Aorta (tissue), 5 donors: ENCODE data around the gene TLE7. TPM values are rescaled to one million over a fixed set of nuclear protein-coding genes. Genes with fewer than 3 reads are reported as not detected.

ENCODE experiments used
- ATAC-seq: fragments of 200-7000 bp; cut with Tn5 transposase; one replicate; pipeline ENCODE4 v1.9.1; 2022; ENCODE audit warnings: moderate library complexity; ENCODE audit not compliant: low FRiP score
- DNase-seq, 2 donors: peaks; one replicate each; pipeline ENCODE4 v3.0.0-alpha.2; 2020
- H3K27ac ChIP-seq, 2 donors: one replicate each; pipeline ENCODE4 v1.5.1; 2013; ENCODE audit warnings: low read length in 2 of 2, mild to moderate bottlenecking in 2 of 2, moderate library complexity in 2 of 2, control low read depth in 1 of 2, inconsistent platforms in 1 of 2, low read depth in 1 of 2
- H3K27me3 ChIP-seq, 2 donors: one replicate each; pipeline ENCODE4 v1.6.1; 2013; ENCODE audit warnings: control low read depth in 1 of 2, low read length in 1 of 2, mild to moderate bottlenecking in 1 of 2, moderate library complexity in 1 of 2; ENCODE audit not compliant: insufficient read depth in 2 of 2, control insufficient read depth in 1 of 2
- H3K36me3 ChIP-seq, 2 donors: one replicate each; pipeline ENCODE4 v1.6.1; 2013; ENCODE audit warnings: control low read depth in 1 of 2, low read length in 1 of 2, mild to moderate bottlenecking in 1 of 2; ENCODE audit not compliant: insufficient read depth in 2 of 2, control insufficient read depth in 1 of 2
- H3K4me1 ChIP-seq, 2 donors: one replicate each; pipeline ENCODE4 v1.6.1; 2013; ENCODE audit warnings: low read length in 2 of 2, control low read depth in 1 of 2, mild to moderate bottlenecking in 1 of 2, moderate library complexity in 1 of 2; ENCODE audit not compliant: insufficient read depth in 2 of 2, control insufficient read depth in 1 of 2
- H3K4me3 ChIP-seq, 2 donors: one replicate each; pipeline ENCODE4 v1.5.1; 2013; ENCODE audit warnings: low read length in 2 of 2, control low read depth in 1 of 2, mild to moderate bottlenecking in 1 of 2
- H3K9me3 ChIP-seq: one replicate; pipeline ENCODE4 v1.6.1; 2013; ENCODE audit warnings: mild to moderate bottlenecking, low read length; ENCODE audit not compliant: control insufficient read depth
- WGBS, 2 donors: extraction: QIAGEN DNeasy Blood & Tissue Kit; methylation state at CpG; one replicate each; pipeline ENCODE4 v1.1.7; 2013; 5-methylcytosine and 5-hydroxymethylcytosine counted together
- intact Hi-C, 2 donors: fragments of 100-400 bp; cut with DNase I; formaldehyde crosslinking; loops; one replicate each; pipeline versions ENCODE4 v1.14.2 to v1.15.0; 2022
- polyA plus RNA-seq, 2 donors: library from polyadenylated mRNA; stranded (reverse); fragments of 200-250 nt; gene quantifications; one replicate each; pipeline ENCODE4 v1.2.3, GENCODE V29; 2013
- total RNA-seq, 2 donors: library from RNA; stranded (reverse); fragmentation: NEBNext Ultra II Directional; extraction: Animal tissue kit (Norgen Biotek cat#: 25700); gene quantifications; one replicate each; pipeline ENCODE4 v1.2.1, GENCODE V29; 2021
- donor health status: healthy with polysubstance abuse.
- donor health status: Bipolar disorder and iron deficiency.
- donor health status: DM: no; HTN: no; CAD: no.
- donor health status: DM: no; HTN: no; CAD: no.
- donor health status: DM: yes; HTN: yes; CAD: no.

TLE7 gene
- total and polyA plus RNA-seq, 4 donors, result not detected

DNA sequence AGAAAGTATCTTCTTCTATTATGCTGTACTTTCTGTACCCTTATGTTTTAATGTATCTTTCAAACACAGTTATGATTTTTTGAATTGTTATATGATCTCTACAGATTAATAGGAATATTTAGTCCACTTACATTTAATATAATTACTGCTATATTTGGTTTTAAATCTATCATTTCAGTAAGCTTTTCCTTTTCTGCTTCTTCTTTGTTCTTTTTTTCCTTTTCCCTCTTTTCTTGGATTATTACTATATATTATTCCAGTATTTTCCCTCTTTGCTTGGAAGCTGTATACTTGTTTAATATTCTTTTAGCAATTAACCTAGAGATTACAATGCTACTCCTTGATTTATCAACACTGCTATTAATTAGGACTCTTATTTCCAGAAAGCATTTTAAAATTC is 13.5 kb downstream of the TLE7 start:
- ATAC-seq (no peak), DNase-seq (no peak)
- Histone ChIP-seq H3K27ac (no peak overlapping the region), H3K27me3 (peaks cover 0 to 1% of the 10 kb centered on the region in 2 donors), H3K9me3 (peaks cover 2% of the 10 kb centered on the region), H3K4me1 (no peaks in the 10 kb centered on the region), H3K4me3 (no peak overlapping the region), H3K36me3 (no peaks in the 10 kb centered on the region)
- intact Hi-C loops, result no loop called here

DNA sequence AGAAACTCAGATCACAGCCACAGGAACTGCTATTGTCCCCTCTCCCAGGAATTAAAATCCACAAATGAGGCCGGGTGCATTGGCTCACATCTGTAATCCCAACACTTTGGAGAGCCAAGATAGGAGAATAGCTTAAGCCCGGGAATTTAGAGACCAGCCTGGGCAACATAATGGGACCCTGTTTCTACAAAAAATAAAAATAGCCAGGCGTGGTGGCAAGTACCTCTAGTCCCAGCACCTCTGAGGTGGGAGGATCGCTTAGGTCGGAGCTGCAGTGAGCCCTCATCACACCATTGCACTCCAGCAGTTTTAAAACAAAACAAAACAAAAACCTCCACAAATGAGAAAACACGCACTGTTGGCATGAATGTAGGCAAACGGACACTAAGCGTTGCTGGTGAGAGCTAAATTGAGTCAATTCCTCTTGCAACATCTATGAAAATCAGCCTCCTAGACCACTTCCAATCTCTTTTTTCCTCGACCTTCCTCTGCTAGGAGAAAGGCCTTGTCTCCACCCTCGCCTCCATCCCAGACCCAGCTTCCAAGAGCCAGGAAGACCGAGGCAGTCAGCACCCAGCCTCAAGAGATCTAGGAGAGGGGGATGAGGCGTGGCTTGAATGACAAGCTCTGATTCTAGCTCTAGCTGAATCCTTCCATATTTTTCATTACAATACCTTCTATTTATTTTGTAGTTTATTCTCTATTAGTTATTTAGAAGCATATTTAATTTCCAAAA is 14.8 kb downstream of the TLE7 start:
- Histone ChIP-seq H3K4me1 (no peaks in the 10 kb centered on the region), H3K27me3 (peaks cover 0 to 1% of the 10 kb centered on the region in 2 donors), H3K27ac (no peak overlapping the region), H3K4me3 (no peak overlapping the region), H3K36me3 (no peaks in the 10 kb centered on the region), H3K9me3 (peaks cover 2% of the 10 kb centered on the region)
- no peak for ATAC-seq
- WGBS, 2 donors, result 66% methylated on average over 12 of the region's 12 CpGs
- intact Hi-C loops, result no loop called here
- DNase-seq, result no peak

DNA sequence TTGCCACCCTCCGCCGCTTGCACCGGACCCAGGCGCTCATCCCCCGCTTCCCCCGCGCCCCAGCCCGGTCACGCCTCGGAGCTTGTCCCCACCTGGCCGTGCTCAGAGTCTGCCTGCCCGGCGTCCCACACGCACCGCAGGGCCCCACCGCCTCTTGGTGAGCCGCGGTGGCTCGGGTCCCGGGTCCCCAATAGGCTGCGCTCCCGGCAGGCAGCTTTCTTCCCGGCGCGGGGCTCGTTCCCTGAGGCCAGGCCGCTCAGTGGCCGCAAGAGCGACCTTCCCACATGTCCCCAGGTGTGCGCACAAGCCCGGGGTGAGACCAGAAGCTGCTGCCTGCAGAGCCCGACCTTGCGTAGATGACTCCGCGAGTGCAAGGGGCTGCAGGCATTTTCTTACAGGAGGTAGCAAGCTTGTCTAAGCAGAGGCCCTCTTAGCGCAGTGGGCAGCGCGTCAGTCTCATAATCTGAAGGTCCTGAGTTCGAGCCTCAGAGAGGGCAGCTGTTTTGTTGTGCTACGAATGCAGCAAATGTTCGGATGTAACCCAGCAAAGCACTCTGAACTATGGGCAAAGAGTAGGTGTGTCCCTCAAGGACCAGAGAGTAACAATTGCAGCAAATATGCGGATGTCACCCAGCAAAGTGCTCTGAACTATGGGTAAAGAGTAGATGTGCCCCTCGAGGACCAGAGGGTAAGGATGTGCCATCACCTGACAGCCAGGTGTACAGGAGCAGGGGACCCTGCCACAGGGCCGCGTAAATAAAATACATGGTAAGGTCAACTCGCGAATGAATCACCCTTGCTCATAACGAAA is 15.6 kb downstream of the TLE7 start:
- Histone ChIP-seq H3K36me3 (no peaks in the 10 kb centered on the region), H3K9me3 (peaks cover 2% of the 10 kb centered on the region), H3K4me1 (no peaks in the 10 kb centered on the region), H3K4me3 (no peak overlapping the region), H3K27ac (no peak overlapping the region), H3K27me3 (peaks cover 0 to 1% of the 10 kb centered on the region in 2 donors)
- WGBS, 2 donors, result 2% methylated on average over 46 to 48 of the region's 48 CpGs
- ATAC-seq, result no peak
- DNase-seq, result peak in 1 of 2 donors; percentile 10
- intact Hi-C loops, result no loop called here

DNA sequence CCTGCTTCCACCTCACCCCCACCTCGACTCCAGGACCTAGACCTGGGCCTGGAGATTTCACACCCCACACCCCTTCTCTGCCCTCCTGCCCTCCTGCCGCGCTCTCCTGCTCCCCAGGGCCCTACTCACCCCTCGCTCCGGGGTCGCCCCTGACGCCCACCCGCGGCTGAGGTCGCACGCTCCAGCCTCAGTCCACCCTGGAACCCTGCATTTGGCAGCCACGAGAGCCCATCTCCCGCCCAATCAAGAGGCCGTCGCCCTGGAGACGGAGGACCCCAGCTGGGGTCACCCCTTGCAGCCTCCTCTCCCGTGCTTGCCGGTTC is 16.1 kb downstream of the TLE7 start:
- H3K27me3 ChIP-seq, result peaks cover 0 to 1% of the 10 kb centered on the region in 2 donors
- no peak for ATAC-seq
- H3K4me3 ChIP-seq, result no peak overlapping the region
- no peak overlapping the region for H3K27ac ChIP-seq
- H3K4me1 ChIP-seq, result no peaks in the 10 kb centered on the region
- no peak for DNase-seq
- 0 to 4% methylated on average over 18 of the region's 18 CpGs for WGBS, 2 donors
- H3K9me3 ChIP-seq, result peaks cover 2% of the 10 kb centered on the region
- H3K36me3 ChIP-seq, result no peaks in the 10 kb centered on the region
- intact Hi-C loops, result no loop called here

DNA sequence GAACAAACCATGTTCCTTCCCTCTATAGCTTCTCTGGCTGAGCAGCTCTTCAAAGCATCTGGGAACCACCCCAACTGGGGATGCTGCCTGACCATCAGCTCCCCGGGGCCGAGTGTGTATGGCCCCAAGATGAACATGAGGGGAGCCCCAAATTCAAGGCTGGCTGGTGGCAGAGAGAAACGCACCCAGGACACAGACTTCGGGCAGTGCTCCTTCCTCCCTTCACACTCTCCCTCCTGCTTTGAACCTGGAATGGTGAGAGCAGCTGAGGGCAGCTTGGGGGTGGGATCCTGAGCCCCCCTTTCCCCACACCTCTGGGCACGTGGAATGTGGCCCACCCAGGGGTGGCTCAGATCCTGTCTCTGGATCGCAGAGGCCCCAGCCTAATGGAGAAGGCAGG is 17.2 kb downstream of the TLE7 start:
- Histone ChIP-seq H3K4me3 (no peak overlapping the region), H3K4me1 (no peaks in the 10 kb centered on the region), H3K27me3 (no peaks in the 10 kb centered on the region), H3K9me3 (peaks cover 5% of the 10 kb centered on the region), H3K27ac (no peak overlapping the region), H3K36me3 (no peaks in the 10 kb centered on the region)
- DNase-seq (no peak), ATAC-seq (no peak)
- 60 to 71% methylated on average over 6 of the region's 6 CpGs for WGBS, 2 donors
- intact Hi-C loops, result no loop called here

DNA sequence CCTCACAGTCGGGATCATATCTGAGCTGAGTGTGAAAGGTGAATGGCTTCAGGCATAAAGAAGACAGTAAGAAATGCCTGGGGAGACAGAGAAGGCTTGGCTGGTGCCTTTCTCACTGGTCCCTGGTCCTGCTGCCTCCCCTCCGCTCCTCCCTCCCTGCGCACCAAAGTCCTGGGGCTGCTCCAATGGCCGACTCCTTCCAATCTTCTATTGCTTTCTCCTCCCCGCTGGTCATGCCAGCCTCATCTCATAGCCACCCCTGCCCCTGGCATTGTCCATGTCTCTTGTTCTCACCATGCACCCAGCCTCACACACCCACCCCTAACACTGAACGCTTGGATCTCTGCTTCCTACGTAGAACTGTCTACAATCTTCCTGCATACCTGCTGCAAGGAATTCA is 18.0 kb downstream of the TLE7 start:
- no peaks in the 10 kb centered on the region for H3K27me3 ChIP-seq
- peaks cover 5% of the 10 kb centered on the region for H3K9me3 ChIP-seq
- H3K36me3 ChIP-seq, result no peaks in the 10 kb centered on the region
- ATAC-seq (no peak), DNase-seq (no peak)
- no peak overlapping the region for H3K27ac ChIP-seq
- WGBS, 2 donors, result 74 to 84% methylated on average over 7 of the region's 7 CpGs
- no peak overlapping the region for H3K4me3 ChIP-seq
- intact Hi-C loops, result no loop called here
- no peaks in the 10 kb centered on the region for H3K4me1 ChIP-seq

DNA sequence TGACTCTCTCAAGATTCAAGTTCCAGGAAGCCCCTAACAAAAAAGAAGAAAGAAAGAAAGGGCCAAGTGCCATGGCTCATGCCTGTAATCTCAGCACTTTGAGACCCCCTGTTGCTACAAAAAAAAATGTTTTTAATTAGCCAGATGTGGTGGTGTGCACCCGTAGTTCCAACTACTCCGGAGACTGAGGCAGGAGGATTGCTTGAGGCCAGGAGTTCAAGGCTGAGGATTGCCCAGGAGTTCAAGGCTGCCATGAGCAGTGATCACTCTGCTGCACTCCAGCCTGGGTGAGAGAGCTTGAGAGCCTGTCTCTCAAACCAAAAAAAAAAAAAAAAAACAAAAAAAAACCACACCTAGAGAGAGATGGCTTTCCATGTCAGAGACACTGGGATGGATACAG is 18.8 kb downstream of the TLE7 start:
- ATAC-seq (no peak), DNase-seq (no peak)
- H3K4me3 ChIP-seq, result no peak overlapping the region
- 67 to 75% methylated on average over 2 of the region's 2 CpGs for WGBS, 2 donors
- peaks cover 5% of the 10 kb centered on the region for H3K9me3 ChIP-seq
- no peak overlapping the region for H3K27ac ChIP-seq
- H3K4me1 ChIP-seq, result no peaks in the 10 kb centered on the region
- H3K27me3 ChIP-seq, result no peaks in the 10 kb centered on the region
- intact Hi-C loops, result no loop called here
- no peaks in the 10 kb centered on the region for H3K36me3 ChIP-seq

DNA sequence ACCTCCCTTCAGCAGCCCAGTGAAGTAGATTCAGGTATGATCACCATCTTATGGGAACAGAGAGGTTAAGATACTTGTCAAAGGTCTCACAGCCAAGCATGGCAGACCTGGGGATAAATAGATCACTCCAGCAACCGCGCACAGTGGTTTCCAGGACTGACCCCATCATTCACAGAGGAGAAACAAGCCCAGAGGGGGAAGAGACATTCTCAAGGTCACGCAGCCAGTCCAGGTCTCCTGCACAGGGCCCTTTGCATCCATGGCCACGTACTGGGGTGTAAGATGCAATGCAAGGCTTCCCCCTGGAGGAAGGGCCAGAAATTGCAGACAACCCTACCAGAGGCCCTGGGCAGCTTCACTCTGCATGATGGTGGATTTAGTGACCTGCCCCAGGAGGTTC is 19.9 kb downstream of the TLE7 start:
- no peaks in the 10 kb centered on the region for H3K36me3 ChIP-seq
- intact Hi-C loops, result no loop called here
- DNase-seq (no peak), ATAC-seq (no peak)
- WGBS, 2 donors, result 58 to 59% methylated on average over 4 of the region's 4 CpGs
- no peak overlapping the region for H3K4me3 ChIP-seq
- H3K27ac ChIP-seq, result no peak overlapping the region
- no peaks in the 10 kb centered on the region for H3K27me3 ChIP-seq
- H3K4me1 ChIP-seq, result no peaks in the 10 kb centered on the region
- H3K9me3 ChIP-seq, result peaks cover 2% of the 10 kb centered on the region

DNA sequence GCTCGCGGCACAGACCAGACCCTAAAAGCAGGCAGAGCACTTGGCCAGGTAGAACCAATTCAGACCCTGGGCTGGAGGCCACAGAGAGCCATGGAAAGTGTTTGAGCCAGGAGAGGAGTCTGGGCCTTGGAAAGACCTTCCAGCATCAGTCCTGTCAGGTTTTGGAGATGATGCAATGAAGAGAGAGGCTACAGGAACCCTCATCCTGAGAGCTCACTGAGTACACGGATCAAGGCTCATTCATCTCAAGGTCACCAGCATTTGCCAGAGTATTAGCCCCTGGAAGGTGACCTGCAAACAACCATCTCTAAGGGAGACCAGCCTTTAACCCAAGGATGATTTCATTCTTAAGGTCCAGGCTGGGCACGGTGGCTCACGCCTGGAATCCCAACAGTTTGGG is 27.8 kb downstream of the TLE7 start:
- 89% methylated on average over 5 of the region's 5 CpGs for WGBS, 2 donors
- no peak for ATAC-seq
- no peaks in the 10 kb centered on the region for H3K9me3 ChIP-seq
- H3K36me3 ChIP-seq, result no peaks in the 10 kb centered on the region
- H3K4me3 ChIP-seq, result no peak overlapping the region
- H3K4me1 ChIP-seq, result no peaks in the 10 kb centered on the region
- no peak overlapping the region for H3K27ac ChIP-seq
- intact Hi-C loops, result no loop called here
- no peaks in the 10 kb centered on the region for H3K27me3 ChIP-seq
- DNase-seq, result no peak
